ENCODE measurements around the gene GPC4.
"Not testable (repeated sequence)": the region's sequence is repeated elsewhere in the genome, so short reads cannot be mapped to it uniquely, and the experiment has no call there.

The GPC4 gene

DNA sequence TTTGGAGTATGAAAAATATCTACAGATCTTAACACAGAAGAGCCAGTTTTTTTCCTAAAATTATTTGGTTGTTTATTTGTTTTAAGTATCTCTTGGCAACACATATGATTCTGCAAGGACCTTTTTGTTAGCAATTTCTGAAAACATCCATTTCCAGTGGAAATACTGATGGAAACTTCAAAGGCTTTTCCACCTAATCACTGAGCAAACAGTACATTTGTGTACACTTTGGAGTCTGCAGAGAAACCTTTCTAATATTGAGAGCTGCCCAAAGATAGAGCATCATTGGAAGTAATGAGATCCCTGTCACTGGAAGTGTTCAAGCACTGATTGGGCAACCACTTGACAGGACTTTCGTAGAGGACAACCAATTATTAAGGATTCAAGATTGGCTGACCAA is 127.4 kb downstream of the GPC4 start:
- no peaks in the 10 kb centered on the region for H3K4me1 Mint-ChIP-seq (ENCODE audit: low read depth)
- no peak for DNase-seq (ENCODE audit: low spot score)
- no peaks in the 10 kb centered on the region for H3K9me3 Mint-ChIP-seq
- no peaks in the 10 kb centered on the region for H3K27me3 Mint-ChIP-seq (ENCODE audit: low read depth)
- no peak overlapping the region for H3K27ac Mint-ChIP-seq
- H3K36me3 Mint-ChIP-seq (ENCODE audit: low read depth): no peaks in the 10 kb centered on the region
- no peak overlapping the region for H3K4me3 Mint-ChIP-seq

DNA sequence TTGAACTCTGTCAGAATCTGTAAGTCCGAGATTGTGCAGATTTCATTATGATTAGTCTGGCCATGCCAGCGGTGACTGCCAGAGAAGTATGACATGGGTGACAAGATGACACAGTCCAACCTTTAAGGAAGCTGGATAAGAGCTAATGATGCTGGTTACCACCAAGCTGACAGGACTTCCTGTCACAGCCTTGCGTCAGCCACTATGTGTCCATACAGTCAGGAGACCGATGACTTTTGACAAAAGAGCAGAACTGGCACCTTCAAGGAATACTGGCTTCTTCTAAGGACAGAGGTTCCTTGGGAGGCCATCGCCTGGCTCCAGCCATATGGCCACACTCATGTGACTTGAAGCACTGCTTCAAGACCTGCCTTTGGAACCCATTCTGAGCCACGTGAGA is 129.9 kb downstream of the GPC4 start:
- H3K27me3 Mint-ChIP-seq (ENCODE audit: low read depth): no peaks in the 10 kb centered on the region
- no peak overlapping the region for H3K27ac Mint-ChIP-seq
- H3K4me1 Mint-ChIP-seq (ENCODE audit: low read depth): no peaks in the 10 kb centered on the region
- H3K36me3 Mint-ChIP-seq (ENCODE audit: low read depth): no peaks in the 10 kb centered on the region
- no peak for DNase-seq (ENCODE audit: low spot score)
- H3K9me3 Mint-ChIP-seq: no peaks in the 10 kb centered on the region
- no peak overlapping the region for H3K4me3 Mint-ChIP-seq

DNA sequence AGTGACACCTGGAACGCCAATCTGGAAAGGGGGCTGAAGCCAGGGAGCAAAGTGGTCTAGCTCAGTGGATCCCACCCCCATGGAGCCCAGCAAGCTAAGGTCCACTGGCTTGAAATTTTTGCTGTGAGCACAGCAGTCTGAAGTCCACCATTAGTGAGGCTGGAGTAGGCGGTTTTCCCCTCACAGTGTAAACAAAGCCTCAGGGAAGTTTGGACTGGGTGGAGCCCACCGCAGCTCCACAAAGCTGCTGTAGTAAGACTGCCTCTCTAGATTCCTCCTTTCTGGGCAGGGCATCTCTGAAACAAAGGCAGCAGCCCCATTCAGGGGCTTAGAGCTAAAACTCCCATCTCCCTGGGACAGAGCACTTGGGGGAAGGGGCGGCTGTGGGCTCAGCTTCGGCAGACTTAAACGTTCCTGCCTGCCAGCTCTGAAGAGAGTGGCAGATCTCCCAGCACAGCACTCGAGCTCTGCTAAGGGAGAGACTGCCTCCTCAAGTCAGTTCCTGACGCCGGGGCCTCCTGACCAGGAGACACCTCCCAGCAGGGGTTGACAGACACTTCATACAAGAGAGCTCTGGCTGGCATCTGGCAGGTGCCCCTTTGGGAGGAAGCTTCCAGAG is 136.1 kb downstream of the GPC4 start:
- H3K4me1 Mint-ChIP-seq (ENCODE audit: low read depth); H3K27me3 Mint-ChIP-seq (ENCODE audit: low read depth); H3K36me3 Mint-ChIP-seq (ENCODE audit: low read depth); DNase-seq (ENCODE audit: low spot score); H3K9me3 Mint-ChIP-seq; H3K4me3 Mint-ChIP-seq; H3K27ac Mint-ChIP-seq: not testable (repeated sequence)

DNA sequence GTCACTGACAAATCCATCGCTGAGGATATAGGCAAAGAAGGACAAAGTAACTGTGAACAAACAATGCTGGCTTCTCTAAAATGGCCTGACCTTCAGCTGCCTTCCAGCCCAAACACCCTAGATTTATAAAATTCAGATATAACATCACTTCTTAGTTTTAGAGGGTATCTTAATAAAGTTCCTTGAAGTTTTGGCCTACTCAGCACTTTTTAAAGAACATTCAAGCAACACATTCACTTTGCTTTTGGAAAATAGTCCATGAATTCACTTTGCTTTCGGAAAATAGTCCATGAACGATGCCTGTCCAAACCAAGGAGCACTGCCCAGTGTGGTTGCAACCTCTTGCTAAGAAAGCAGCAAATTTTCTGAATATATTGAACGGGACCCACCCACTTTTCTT is 142.1 kb downstream of the GPC4 start:
- Mint-ChIP-seq H3K36me3 (ENCODE audit: low read depth) (no peaks in the 10 kb centered on the region), H3K4me3 (no peak overlapping the region), H3K27me3 (ENCODE audit: low read depth) (no peaks in the 10 kb centered on the region), H3K27ac (no peak overlapping the region), H3K9me3 (no peaks in the 10 kb centered on the region), H3K4me1 (ENCODE audit: low read depth) (no peaks in the 10 kb centered on the region)
- no peak for DNase-seq (ENCODE audit: low spot score)

DNA sequence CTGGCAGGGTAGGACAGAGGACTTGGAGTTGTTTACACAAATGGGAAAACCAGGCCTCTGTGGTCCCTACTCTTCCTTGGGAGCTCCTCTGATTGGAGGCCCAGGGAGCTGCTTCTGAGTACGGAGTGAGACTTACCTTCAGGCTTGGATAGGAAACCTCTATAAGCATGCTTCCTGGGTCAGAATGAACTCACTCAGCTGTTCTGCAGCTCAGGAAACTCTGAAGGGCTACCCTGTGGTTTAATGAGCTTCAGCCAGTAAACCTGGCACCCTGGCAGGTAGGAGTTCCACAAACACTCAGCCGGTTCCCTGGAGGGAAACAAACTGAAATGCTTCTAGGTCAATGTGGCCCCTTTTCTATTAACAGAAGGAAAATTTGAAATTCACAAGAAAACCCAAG is 146.1 kb downstream of the GPC4 start:
- no peaks in the 10 kb centered on the region for H3K9me3 Mint-ChIP-seq

DNA sequence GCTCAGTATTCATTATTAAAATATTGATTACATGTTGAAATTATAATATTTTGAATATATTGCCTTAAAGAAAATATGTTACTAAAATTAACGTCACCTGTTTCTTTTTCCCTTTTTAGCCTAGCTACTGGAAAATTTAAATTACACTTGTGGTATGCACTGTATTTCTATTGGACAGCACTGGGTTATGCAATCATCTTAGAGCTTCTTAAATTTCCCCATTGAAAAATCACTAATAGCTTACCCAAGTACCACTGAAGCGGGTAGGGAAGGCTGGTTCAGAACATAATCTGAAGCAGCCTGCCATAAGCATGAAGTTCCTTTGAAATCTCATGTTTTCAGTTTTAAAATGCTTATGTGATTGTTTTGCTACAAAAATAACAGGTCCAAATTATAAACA is 147.7 kb downstream of the GPC4 start:
- Mint-ChIP-seq H3K27me3 (ENCODE audit: low read depth) (no peaks in the 10 kb centered on the region), H3K4me1 (ENCODE audit: low read depth) (no peaks in the 10 kb centered on the region), H3K27ac (no peak overlapping the region), H3K9me3 (no peaks in the 10 kb centered on the region), H3K36me3 (ENCODE audit: low read depth) (no peaks in the 10 kb centered on the region), H3K4me3 (no peak overlapping the region)
- DNase-seq (ENCODE audit: low spot score): no peak

More for the DNA sequence above, 146.1 kb downstream of the GPC4 start:
- Mint-ChIP-seq H3K4me3 (no peak overlapping the region), H3K27ac (no peak overlapping the region), H3K4me1 (ENCODE audit: low read depth) (no peaks in the 10 kb centered on the region), H3K27me3 (ENCODE audit: low read depth) (no peaks in the 10 kb centered on the region), H3K36me3 (ENCODE audit: low read depth) (no peaks in the 10 kb centered on the region)
- no peak for DNase-seq (ENCODE audit: low spot score)

DNA sequence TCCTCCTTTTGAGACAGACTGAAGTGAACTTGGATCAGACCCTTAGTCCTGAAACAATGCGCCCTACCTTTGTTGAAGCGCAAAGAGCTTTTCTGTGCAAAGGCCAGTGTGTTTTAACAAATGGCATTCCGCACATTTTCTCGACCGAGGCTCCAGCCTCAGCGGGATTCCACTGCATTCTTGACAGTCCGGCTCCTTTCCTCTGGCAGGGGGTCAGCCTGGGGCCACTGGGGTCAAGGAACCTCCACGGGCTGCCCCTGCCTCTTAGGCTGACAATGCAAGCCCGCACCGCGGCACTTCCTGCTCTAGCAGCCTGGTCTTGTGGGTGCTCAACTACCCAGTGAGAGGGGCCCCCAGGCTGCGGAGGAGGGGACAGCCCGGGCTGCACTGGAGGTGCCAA is 150.0 kb downstream of the GPC4 start:
- H3K27me3 Mint-ChIP-seq (ENCODE audit: low read depth): no peaks in the 10 kb centered on the region
- no peak for DNase-seq (ENCODE audit: low spot score)
- H3K9me3 Mint-ChIP-seq: no peaks in the 10 kb centered on the region
- no peaks in the 10 kb centered on the region for H3K36me3 Mint-ChIP-seq (ENCODE audit: low read depth)
- no peak overlapping the region for H3K4me3 Mint-ChIP-seq
- no peaks in the 10 kb centered on the region for H3K4me1 Mint-ChIP-seq (ENCODE audit: low read depth)
- no peak overlapping the region for H3K27ac Mint-ChIP-seq

DNA sequence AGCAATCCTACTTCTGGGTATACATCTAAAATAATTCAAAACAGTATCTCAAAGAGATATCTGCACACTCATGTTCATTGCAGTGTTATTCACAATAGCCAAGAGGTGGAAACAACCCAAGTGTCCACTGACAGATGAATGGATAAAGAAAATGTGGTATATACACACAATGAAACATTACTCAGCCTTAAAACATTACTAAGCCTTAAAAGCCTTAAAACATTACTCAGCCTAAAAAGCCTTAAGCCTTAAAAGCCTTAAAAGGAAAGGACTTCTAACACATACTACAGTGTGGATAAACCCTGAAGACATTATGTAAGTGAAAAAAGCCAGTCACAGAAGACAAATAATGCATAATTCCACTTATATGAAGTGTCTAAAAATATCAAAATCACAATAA is 156.8 kb downstream of the GPC4 start:
- no peak for DNase-seq (ENCODE audit: low spot score)
- Mint-ChIP-seq H3K27ac (no peak overlapping the region), H3K36me3 (ENCODE audit: low read depth) (no peaks in the 10 kb centered on the region), H3K4me1 (ENCODE audit: low read depth) (no peaks in the 10 kb centered on the region), H3K27me3 (ENCODE audit: low read depth) (no peaks in the 10 kb centered on the region), H3K4me3 (no peak overlapping the region), H3K9me3 (no peaks in the 10 kb centered on the region)

DNA sequence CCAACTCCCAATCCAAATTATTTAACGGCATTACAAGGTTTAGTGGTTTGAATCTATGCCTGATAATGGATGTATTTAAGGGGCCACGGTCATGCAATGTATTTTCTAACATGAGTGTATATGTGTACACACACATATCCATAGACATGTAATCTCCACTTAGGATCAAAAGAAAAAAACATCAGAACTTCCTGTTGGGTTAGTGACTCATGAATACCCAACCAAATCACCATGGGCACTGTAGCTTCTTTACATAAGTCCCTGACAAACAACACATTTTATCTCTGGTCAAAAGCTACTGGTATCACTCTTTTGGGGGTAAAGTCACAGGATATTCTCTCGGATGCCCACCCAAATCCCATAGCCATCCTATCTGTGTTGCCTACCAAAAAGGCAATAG is 160.6 kb downstream of the GPC4 start:
- Mint-ChIP-seq H3K4me1 (ENCODE audit: low read depth) (no peaks in the 10 kb centered on the region), H3K27ac (no peak overlapping the region), H3K4me3 (no peak overlapping the region), H3K36me3 (ENCODE audit: low read depth) (no peaks in the 10 kb centered on the region), H3K9me3 (no peaks in the 10 kb centered on the region), H3K27me3 (ENCODE audit: low read depth) (no peaks in the 10 kb centered on the region)
- DNase-seq (ENCODE audit: low spot score): no peak

DNA sequence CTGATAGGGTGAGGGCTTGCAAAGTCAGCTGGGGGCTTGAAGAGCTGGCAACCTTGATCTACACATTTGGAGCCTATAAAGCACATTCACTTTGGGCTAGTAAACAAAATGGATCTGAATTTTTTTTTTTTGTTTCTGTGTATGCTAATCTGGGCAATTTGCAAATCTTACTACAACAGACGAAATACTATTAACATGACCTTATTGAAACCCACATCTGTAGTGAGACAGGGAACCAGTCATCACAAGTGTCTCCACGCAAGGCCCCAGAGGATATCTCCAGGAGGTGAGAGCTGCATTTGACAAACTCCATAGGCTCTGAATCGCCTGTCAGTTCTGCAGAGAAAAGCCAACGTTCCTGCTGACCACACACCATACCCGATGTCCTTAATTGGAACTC is 164.1 kb downstream of the GPC4 start:
- peaks cover 6% of the 10 kb centered on the region for H3K9me3 Mint-ChIP-seq
- no peaks in the 10 kb centered on the region for H3K36me3 Mint-ChIP-seq (ENCODE audit: low read depth)

DNA sequence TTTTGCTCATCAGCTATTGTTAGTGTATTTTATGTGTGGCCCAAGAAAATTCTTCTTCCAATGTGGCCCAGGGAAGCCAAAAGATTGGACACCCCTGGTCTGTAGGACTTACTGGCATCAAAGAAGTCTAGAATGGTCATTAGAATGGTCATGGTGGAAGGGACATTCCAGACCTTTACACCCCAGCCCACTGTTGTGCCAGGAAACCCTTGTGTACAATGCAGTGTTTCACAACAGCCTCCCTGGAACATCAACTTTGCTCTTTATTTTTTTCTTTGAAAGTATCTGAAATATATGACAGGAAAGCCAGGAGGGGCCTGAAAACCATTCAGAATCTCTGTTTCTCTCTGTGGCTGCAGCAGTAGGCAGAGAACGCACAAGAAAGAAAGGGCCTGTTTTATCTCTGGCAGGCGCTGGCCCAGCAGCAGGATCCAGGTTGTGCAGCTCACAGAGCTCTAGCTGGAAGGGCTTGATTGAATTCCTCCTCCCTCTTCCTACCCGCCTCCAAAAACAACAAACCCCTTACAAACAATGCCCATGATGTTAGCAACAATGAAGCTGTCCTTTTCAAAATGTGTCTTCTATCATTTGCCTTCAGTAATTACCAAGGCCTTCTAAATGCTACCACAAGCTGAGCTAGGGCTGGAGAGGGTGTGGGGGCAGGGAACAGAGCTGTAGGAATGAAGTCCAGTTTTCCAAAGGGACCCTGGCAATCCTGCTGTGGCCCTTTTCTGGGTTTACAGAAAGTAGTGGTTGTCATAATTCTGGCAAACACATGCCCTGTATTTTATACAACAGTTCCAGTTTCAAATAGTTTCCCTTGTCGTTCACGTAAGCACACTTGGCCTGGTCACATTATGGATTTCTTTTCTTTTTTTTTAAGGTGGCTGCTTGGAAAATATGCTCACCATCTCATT is 164.8 kb downstream of the GPC4 start:
- DNase-seq (ENCODE audit: low spot score): no peak
- H3K4me1 Mint-ChIP-seq (ENCODE audit: low read depth): no peaks in the 10 kb centered on the region
- H3K4me3 Mint-ChIP-seq: no peak overlapping the region
- H3K9me3 Mint-ChIP-seq: peaks cover 6% of the 10 kb centered on the region
- H3K27ac Mint-ChIP-seq: no peak overlapping the region
- H3K36me3 Mint-ChIP-seq (ENCODE audit: low read depth): no peaks in the 10 kb centered on the region
- no peaks in the 10 kb centered on the region for H3K27me3 Mint-ChIP-seq (ENCODE audit: low read depth)

More for the DNA sequence above, 164.1 kb downstream of the GPC4 start:
- no peaks in the 10 kb centered on the region for H3K27me3 Mint-ChIP-seq (ENCODE audit: low read depth)
- H3K4me1 Mint-ChIP-seq (ENCODE audit: low read depth): no peaks in the 10 kb centered on the region
- no peak for DNase-seq (ENCODE audit: low spot score)
- no peak overlapping the region for H3K27ac Mint-ChIP-seq
- H3K4me3 Mint-ChIP-seq: no peak overlapping the region
